Measurements from ENCODE around the gene CLRN1.
"Not testable (repeated sequence)": the region's sequence is repeated elsewhere in the genome, so short reads cannot be mapped to it uniquely, and the experiment has no call there.

CLRN1 gene

GRCh38 chr3:151003029-151003767 is 30.7 kb upstream of the CLRN1 start:
- Histone ChIP-seq H3K9me3 (replicated peaks; ENCODE audit: low read length) (no peaks in the 10 kb centered on the region), H3K4me1 (ENCODE audit: control insufficient read depth, insufficient read depth, low read length) (no peaks in the 10 kb centered on the region), H3K9ac (ENCODE audit: low read depth, low read length) (no peak overlapping the region), H3K4me2 (ENCODE audit: low read length) (no peak overlapping the region), H3K4me3 (ENCODE audit: low read length) (no peak overlapping the region), H3K36me3 (ENCODE audit: insufficient read depth, low read length) (no peaks in the 10 kb centered on the region), H3K27me3 (ENCODE audit: control insufficient read depth, insufficient read depth, low read length) (peaks cover 5% of the 10 kb centered on the region)

- Histone ChIP-seq H3K36me3 (ENCODE audit: insufficient read depth, low read length) (no peaks in the 10 kb centered on the region), H3K9ac (ENCODE audit: low read depth, low read length) (no peak overlapping the region), H3K9me3 (replicated peaks; ENCODE audit: low read length) (no peaks in the 10 kb centered on the region), H3K4me1 (ENCODE audit: control insufficient read depth, insufficient read depth, low read length) (no peaks in the 10 kb centered on the region), H3K27me3 (ENCODE audit: control insufficient read depth, insufficient read depth, low read length) (no peaks in the 10 kb centered on the region), H3K4me2 (ENCODE audit: low read length) (no peak overlapping the region), H3K4me3 (ENCODE audit: low read length) (no peak overlapping the region)
These were observed 29.8 kb upstream of the CLRN1 start for GRCh38 chr3:151002003-151002981.

- Histone ChIP-seq H3K9me3 (replicated peaks; ENCODE audit: low read length) (no peaks in the 10 kb centered on the region), H3K36me3 (ENCODE audit: insufficient read depth, low read length) (no peaks in the 10 kb centered on the region), H3K4me2 (ENCODE audit: low read length) (no peak overlapping the region), H3K27me3 (ENCODE audit: control insufficient read depth, insufficient read depth, low read length) (peaks cover 7% of the 10 kb centered on the region), H3K9ac (ENCODE audit: low read depth, low read length) (no peak overlapping the region), H3K4me1 (ENCODE audit: control insufficient read depth, insufficient read depth, low read length) (no peaks in the 10 kb centered on the region), H3K4me3 (ENCODE audit: low read length) (no peak overlapping the region)
These were observed 26.5 kb upstream of the CLRN1 start for GRCh38 chr3:150998996-150999395.

- Histone ChIP-seq H3K4me3 (ENCODE audit: low read length) (no peak overlapping the region), H3K4me1 (ENCODE audit: control insufficient read depth, insufficient read depth, low read length) (no peaks in the 10 kb centered on the region), H3K9ac (ENCODE audit: low read depth, low read length) (no peak overlapping the region), H3K9me3 (replicated peaks; ENCODE audit: low read length) (no peaks in the 10 kb centered on the region), H3K36me3 (ENCODE audit: insufficient read depth, low read length) (no peaks in the 10 kb centered on the region), H3K4me2 (ENCODE audit: low read length) (no peak overlapping the region), H3K27me3 (ENCODE audit: control insufficient read depth, insufficient read depth, low read length) (peaks cover 20% of the 10 kb centered on the region)
These were observed 24.2 kb upstream of the CLRN1 start for GRCh38 chr3:150996731-150997130.

- Histone ChIP-seq H3K36me3 (ENCODE audit: insufficient read depth, low read length) (no peaks in the 10 kb centered on the region), H3K4me1 (ENCODE audit: control insufficient read depth, insufficient read depth, low read length) (no peaks in the 10 kb centered on the region), H3K4me3 (ENCODE audit: low read length) (no peak overlapping the region), H3K9ac (ENCODE audit: low read depth, low read length) (no peak overlapping the region), H3K9me3 (replicated peaks; ENCODE audit: low read length) (no peaks in the 10 kb centered on the region), H3K4me2 (ENCODE audit: low read length) (no peak overlapping the region), H3K27me3 (ENCODE audit: control insufficient read depth, insufficient read depth, low read length) (peaks cover 26% of the 10 kb centered on the region)
These were observed 23.0 kb upstream of the CLRN1 start for GRCh38 chr3:150995510-150995909.

- H3K4me1 ChIP-seq (ENCODE audit: control insufficient read depth, insufficient read depth, low read length): no peaks in the 10 kb centered on the region
- peaks cover 27% of the 10 kb centered on the region for H3K27me3 ChIP-seq (ENCODE audit: control insufficient read depth, insufficient read depth, low read length)
- H3K4me2 ChIP-seq (ENCODE audit: low read length): no peak overlapping the region
- no peaks in the 10 kb centered on the region for H3K9me3 ChIP-seq (replicated peaks; ENCODE audit: low read length)
- H3K36me3 ChIP-seq (ENCODE audit: insufficient read depth, low read length): no peaks in the 10 kb centered on the region
- H3K4me3 ChIP-seq (ENCODE audit: low read length): no peak overlapping the region
- H3K9ac ChIP-seq (ENCODE audit: low read depth, low read length): no peak overlapping the region
These were observed 16.7 kb upstream of the CLRN1 start for GRCh38 chr3:150989208-150989607.

GRCh38 chr3:150988395-150988794 is 15.9 kb upstream of the CLRN1 start:
- not testable (repeated sequence) for H3K9me3 ChIP-seq (replicated peaks; ENCODE audit: low read length); H3K9ac ChIP-seq (ENCODE audit: low read depth, low read length); H3K4me1 ChIP-seq (ENCODE audit: control insufficient read depth, insufficient read depth, low read length); H3K36me3 ChIP-seq (ENCODE audit: insufficient read depth, low read length); H3K4me3 ChIP-seq (ENCODE audit: low read length); H3K4me2 ChIP-seq (ENCODE audit: low read length)
- H3K27me3 ChIP-seq (ENCODE audit: control insufficient read depth, insufficient read depth, low read length): peaks cover 27% of the 10 kb centered on the region

- no peaks in the 10 kb centered on the region for H3K36me3 ChIP-seq (ENCODE audit: insufficient read depth, low read length)
- H3K4me1 ChIP-seq (ENCODE audit: control insufficient read depth, insufficient read depth, low read length): no peaks in the 10 kb centered on the region
- no peak overlapping the region for H3K4me2 ChIP-seq (ENCODE audit: low read length)
- no peak overlapping the region for H3K9ac ChIP-seq (ENCODE audit: low read depth, low read length)
- no peak overlapping the region for H3K4me3 ChIP-seq (ENCODE audit: low read length)
- no peaks in the 10 kb centered on the region for H3K9me3 ChIP-seq (replicated peaks; ENCODE audit: low read length)
- H3K27me3 ChIP-seq (ENCODE audit: control insufficient read depth, insufficient read depth, low read length): peaks cover 18% of the 10 kb centered on the region
These were observed 13.2 kb upstream of the CLRN1 start for GRCh38 chr3:150985711-150986110.

- no peaks in the 10 kb centered on the region for H3K9me3 ChIP-seq (replicated peaks; ENCODE audit: low read length)
- no peaks in the 10 kb centered on the region for H3K36me3 ChIP-seq (ENCODE audit: insufficient read depth, low read length)
- H3K4me3 ChIP-seq (ENCODE audit: low read length): no peak overlapping the region
- no peak overlapping the region for H3K4me2 ChIP-seq (ENCODE audit: low read length)
- no peak overlapping the region for H3K9ac ChIP-seq (ENCODE audit: low read depth, low read length)
- H3K27me3 ChIP-seq (ENCODE audit: control insufficient read depth, insufficient read depth, low read length): peaks cover 15% of the 10 kb centered on the region
- H3K4me1 ChIP-seq (ENCODE audit: control insufficient read depth, insufficient read depth, low read length): no peaks in the 10 kb centered on the region
These were observed 11.5 kb upstream of the CLRN1 start for GRCh38 chr3:150984066-150984465.

- no peaks in the 10 kb centered on the region for H3K9me3 ChIP-seq (replicated peaks; ENCODE audit: low read length)
- H3K36me3 ChIP-seq (ENCODE audit: insufficient read depth, low read length): no peaks in the 10 kb centered on the region
- no peaks in the 10 kb centered on the region for H3K4me1 ChIP-seq (ENCODE audit: control insufficient read depth, insufficient read depth, low read length)
- no peak overlapping the region for H3K4me3 ChIP-seq (ENCODE audit: low read length)
- peaks cover 18% of the 10 kb centered on the region for H3K27me3 ChIP-seq (ENCODE audit: control insufficient read depth, insufficient read depth, low read length)
- H3K4me2 ChIP-seq (ENCODE audit: low read length): no peak overlapping the region
- no peak overlapping the region for H3K9ac ChIP-seq (ENCODE audit: low read depth, low read length)
These were observed 6.1 kb upstream of the CLRN1 start for GRCh38 chr3:150978566-150979148.

GRCh38 chr3:150975992-150976368 is 3.5 kb upstream of the CLRN1 start:
- Histone ChIP-seq H3K9me3 (replicated peaks; ENCODE audit: low read length) (no peaks in the 10 kb centered on the region), H3K4me3 (ENCODE audit: low read length) (no peak overlapping the region), H3K36me3 (ENCODE audit: insufficient read depth, low read length) (no peaks in the 10 kb centered on the region), H3K27me3 (ENCODE audit: control insufficient read depth, insufficient read depth, low read length) (peaks cover 7% of the 10 kb centered on the region), H3K9ac (ENCODE audit: low read depth, low read length) (no peak overlapping the region), H3K4me2 (ENCODE audit: low read length) (no peak overlapping the region), H3K4me1 (ENCODE audit: control insufficient read depth, insufficient read depth, low read length) (peaks cover 4% of the 10 kb centered on the region)
